Measurements from ENCODE around the gene RND3.

RND3 gene

GRCh38 chr2:150530168-150530567 lies 42.7 kb upstream of the RND3 start:
- H3K9me3 ChIP-seq = no peaks in the 10 kb centered on the region
- no peak overlapping the region for H3K4me3 ChIP-seq (ENCODE audit: low read depth in 1 of 2, low read length in 1 of 2)
- H3K4me1 ChIP-seq (ENCODE audit: control insufficient read depth in 1 of 2, insufficient read depth in 1 of 2, low read depth in 1 of 2, low read length in 1 of 2) = no peaks in the 10 kb centered on the region
- TF ChIP-seq CTCF (IDR thresholded peaks at IDR 0.05) = no peak
- H3K27ac ChIP-seq = no peak overlapping the region
- no peaks in the 10 kb centered on the region for H3K36me3 ChIP-seq
- H3K27me3 ChIP-seq = no peaks in the 10 kb centered on the region

GRCh38 chr2:150528861-150529801 lies 41.7 kb upstream of the RND3 start:
- Histone ChIP-seq H3K4me1 (ENCODE audit: control insufficient read depth in 1 of 2, insufficient read depth in 1 of 2, low read depth in 1 of 2, low read length in 1 of 2) (no peaks in the 10 kb centered on the region), H3K9me3 (no peaks in the 10 kb centered on the region), H3K4me3 (ENCODE audit: low read depth in 1 of 2, low read length in 1 of 2) (no peak overlapping the region), H3K27ac (no peak overlapping the region), H3K36me3 (no peaks in the 10 kb centered on the region), H3K27me3 (no peaks in the 10 kb centered on the region)
- TF ChIP-seq CTCF (IDR thresholded peaks at IDR 0.05) = no peak

- Histone ChIP-seq H3K27ac (no peak overlapping the region), H3K4me1 (ENCODE audit: control insufficient read depth in 1 of 2, insufficient read depth in 1 of 2, low read depth in 1 of 2, low read length in 1 of 2) (no peaks in the 10 kb centered on the region)
- TF ChIP-seq CTCF (IDR thresholded peaks at IDR 0.05) = no peak
These were observed 39.4 kb upstream of the RND3 start for GRCh38 chr2:150526827-150527226.

GRCh38 chr2:150526006-150526405 lies 38.5 kb upstream of the RND3 start:
- no peak for TF ChIP-seq CTCF (IDR thresholded peaks at IDR 0.05)
- Histone ChIP-seq H3K27me3 (no peaks in the 10 kb centered on the region), H3K4me1 (ENCODE audit: control insufficient read depth in 1 of 2, insufficient read depth in 1 of 2, low read depth in 1 of 2, low read length in 1 of 2) (no peaks in the 10 kb centered on the region), H3K36me3 (no peaks in the 10 kb centered on the region), H3K9me3 (no peaks in the 10 kb centered on the region), H3K27ac (no peak overlapping the region), H3K4me3 (ENCODE audit: low read depth in 1 of 2, low read length in 1 of 2) (no peak overlapping the region)

More at GRCh38 chr2:150526827-150527226, 39.4 kb upstream of the RND3 start:
- Histone ChIP-seq H3K36me3 (no peaks in the 10 kb centered on the region), H3K4me3 (ENCODE audit: low read depth in 1 of 2, low read length in 1 of 2) (no peak overlapping the region), H3K9me3 (no peaks in the 10 kb centered on the region), H3K27me3 (no peaks in the 10 kb centered on the region)

GRCh38 chr2:150522269-150522668 lies 34.8 kb upstream of the RND3 start:
- Histone ChIP-seq H3K4me3 (ENCODE audit: low read depth in 1 of 2, low read length in 1 of 2) (no peak overlapping the region), H3K27me3 (no peaks in the 10 kb centered on the region), H3K27ac (no peak overlapping the region), H3K4me1 (ENCODE audit: control insufficient read depth in 1 of 2, insufficient read depth in 1 of 2, low read depth in 1 of 2, low read length in 1 of 2) (no peaks in the 10 kb centered on the region), H3K9me3 (no peaks in the 10 kb centered on the region), H3K36me3 (no peaks in the 10 kb centered on the region)
- TF ChIP-seq CTCF (IDR thresholded peaks at IDR 0.05) = no peak
